Spleen (tissue), 11 donors: ENCODE data around the gene TCEAL8. TPM values are rescaled to one million over a fixed set of nuclear protein-coding genes. Genes with fewer than 3 reads are reported as not detected.
"Not testable (repeated sequence)": the region's sequence is repeated elsewhere in the genome, so short reads cannot be mapped to it uniquely, and the experiment has no call there.

ENCODE experiments used
- DNase-seq: peaks from one replicate; pipeline ENCODE4 v3.0.0-alpha.2; 2020
- H3K27ac ChIP-seq, 8 donors: fragments of 200-600 bp; sonication (generic) in 7 of 8; 1 replicate in 4 of 8; 2 replicates in 4 of 8; pipeline versions ENCODE4 v1.5.0 to v1.8.0; 2016 to 2021; ENCODE audit warnings: inconsistent platforms in 4 of 8, mild to moderate bottlenecking in 4 of 8, moderate library complexity in 1 of 8
- H3K27me3 ChIP-seq, 7 donors: fragments of 200-600 bp; sonication (generic) in 6 of 7; replicated peaks in 1 of 7; 1 replicate in 4 of 7; 2 replicates in 3 of 7; pipeline versions ENCODE4 v1.5.0 to v1.8.0; 2016 to 2021; ENCODE audit warnings: inconsistent platforms in 3 of 7, mild to moderate bottlenecking in 1 of 7
- H3K36me3 ChIP-seq, 6 donors: fragments of 200-600 bp; sonication (generic) in 5 of 6; 1 replicate in 4 of 6; 2 replicates in 2 of 6; pipeline versions ENCODE4 v1.5.0 to v1.8.0; 2016 to 2021; ENCODE audit warnings: inconsistent platforms in 2 of 6
- H3K4me1 ChIP-seq, 6 donors: fragments of 200-600 bp; sonication (generic) in 5 of 6; 1 replicate in 3 of 6; 2 replicates in 3 of 6; pipeline versions ENCODE4 v1.5.0 to v1.8.0; 2016 to 2021; ENCODE audit warnings: inconsistent platforms in 3 of 6
- H3K4me3 ChIP-seq, 8 donors: fragments of 200-600 bp; sonication (generic) in 7 of 8; 1 replicate in 4 of 8; 2 replicates in 4 of 8; pipeline versions ENCODE4 v1.5.0 to v1.8.0; 2016 to 2021; ENCODE audit warnings: inconsistent platforms in 4 of 8, mild to moderate bottlenecking in 4 of 8, moderate library complexity in 2 of 8
- H3K9me3 ChIP-seq, 8 donors: fragments of 200-600 bp; sonication (generic) in 7 of 8; 1 replicate in 4 of 8; 2 replicates in 4 of 8; pipeline versions ENCODE4 v1.5.0 to v1.8.0; 2016 to 2021; ENCODE audit warnings: inconsistent platforms in 4 of 8
- CTCF ChIP-seq, 11 experiments: fragments of 200-600 bp in 7 of 11; fragments of 450-650 bp in 4 of 11; sonication (generic) in 4 of 11; IDR thresholded peaks in 8 of 11; conservative IDR thresholded peaks in 3 of 11; 1 replicate in 7 of 11; 2 replicates in 4 of 11; pipeline versions ENCODE4 v1.4.0 to v1.8.0; 2016 to 2021; ENCODE audit warnings: antibody characterized with exemption in 11 of 11, inconsistent platforms in 4 of 11, mild to moderate bottlenecking in 1 of 11
- POLR2A ChIP-seq, 3 donors: fragments of 450-650 bp; IDR thresholded peaks; one replicate each; pipeline ENCODE4 v1.5.1; 2017; ENCODE audit warnings: antibody characterized with exemption in 3 of 3, mild to moderate bottlenecking in 1 of 3
- POLR2AphosphoS5 ChIP-seq, 3 donors: sonication (generic); formaldehyde crosslinking; IDR thresholded peaks; one replicate each; pipeline ENCODE4 v1.5.1; 2017; ENCODE audit warnings: antibody characterized with exemption in 3 of 3
- WGBS, 5 donors: extraction: QIAGEN DNeasy Blood & Tissue Kit in 3 of 5; methylation state at CpG; one replicate each; pipeline versions ENCODE4 v1.1.5 to v1.1.7; 2013 to 2018; 5-methylcytosine and 5-hydroxymethylcytosine counted together
- intact Hi-C: fragments of 100-400 bp; cut with DNase I; formaldehyde crosslinking; loops from one replicate; pipeline ENCODE4 v1.15.0; 2023; ENCODE audit warnings: low total_unique reads
- polyA plus RNA-seq, 3 donors: library from polyadenylated mRNA; stranded (reverse); fragments of 200-250 nt; gene quantifications; one replicate each; pipeline ENCODE4 v1.2.1, GENCODE V29; 2013
- total RNA-seq, 7 donors: library from RNA; depleted of rRNA in 3 of 7; stranded (reverse); fragments of >200 nt in 3 of 7; fragmentation: NEBNext Ultra II Directional in 4 of 7; extraction: Animal tissue kit (Norgen Biotek cat#: 25700) in 4 of 7; gene quantifications; one replicate each; pipeline versions ENCODE4 v1.1.0 to v1.2.1, GENCODE V29; 2016 to 2021
- donor health status: healthy with polysubstance abuse.
- donor health status: DM: no; HTN: no; CAD: no; lungs with moderate emphysema.
- donor health status: DM: no; HTN: no; CAD: no.
- donor health status: Bipolar disorder and iron deficiency.
- donor health status: healthy.
- donor health status: DM: no; HTN: no; CAD: no.
- donor health status: DM: yes; HTN: yes; CAD: no.

The TCEAL8 gene
- total and polyA plus RNA-seq, 10 donors: 26.9 to 64.8 (median 48.3) TPM

- Histone ChIP-seq H3K27ac (no peak overlapping the region), H3K27me3 (peaks cover 0 to 2% (median 0%) of the 10 kb centered on the region in 7 donors), H3K36me3 (peaks cover 0 to 8% (median 0%) of the 10 kb centered on the region in 6 donors), H3K4me3 (no peak overlapping the region), H3K9me3 (no peaks in the 10 kb centered on the region), H3K4me1 (peaks cover 0 to 16% (median 8%) of the 10 kb centered on the region in 6 donors)
- no peak for DNase-seq
- 59 to 100% (median 87%) methylated on average over 1 of the region's 1 CpG for WGBS, 5 donors
- no peak for TF ChIP-seq POLR2A (IDR thresholded peaks at IDR 0.05)
- no peak for TF ChIP-seq POLR2AphosphoS5 (IDR thresholded peaks at IDR 0.05)
- no peak for TF ChIP-seq CTCF (IDR thresholded peaks at IDR 0.05 in 8 of 11, conservative IDR thresholded peaks at IDR 0.05 in 3 of 11)
- intact Hi-C loops: no loop called here
Measured at GRCh38 chrX:103249805-103250204, 5.2 kb downstream of the TCEAL8 start.

GRCh38 chrX:103248553-103248952, 6.4 kb downstream of the TCEAL8 start:
- Histone ChIP-seq H3K4me1 (peaks cover 0 to 9% (median 5%) of the 10 kb centered on the region in 6 donors), H3K27ac (no peak overlapping the region), H3K4me3 (no peak overlapping the region), H3K27me3 (peaks cover 0 to 4% (median 0%) of the 10 kb centered on the region in 7 donors), H3K9me3 (no peaks in the 10 kb centered on the region), H3K36me3 (peaks cover 0 to 8% (median 0%) of the 10 kb centered on the region in 6 donors)
- intact Hi-C loops: no loop called here
- TF ChIP-seq POLR2A (IDR thresholded peaks at IDR 0.05) (no peak), POLR2AphosphoS5 (IDR thresholded peaks at IDR 0.05) (no peak), CTCF (IDR thresholded peaks at IDR 0.05 in 8 of 11, conservative IDR thresholded peaks at IDR 0.05 in 3 of 11) (peak in 7 of 11 experiments; percentile 24 to 50 (median 43))
- no peak for DNase-seq

GRCh38 chrX:103240155-103240554, 14.8 kb downstream of the TCEAL8 start:
- no peaks in the 10 kb centered on the region for H3K9me3 ChIP-seq
- no peaks in the 10 kb centered on the region for H3K4me1 ChIP-seq
- peaks cover 0 to 4% (median 0%) of the 10 kb centered on the region in 7 donors for H3K27me3 ChIP-seq
- TF ChIP-seq CTCF (IDR thresholded peaks at IDR 0.05 in 8 of 11, conservative IDR thresholded peaks at IDR 0.05 in 3 of 11): no peak
- TF ChIP-seq POLR2AphosphoS5 (IDR thresholded peaks at IDR 0.05): no peak
- no peak for TF ChIP-seq POLR2A (IDR thresholded peaks at IDR 0.05)
- intact Hi-C loops: no loop called here
- no peak overlapping the region for H3K27ac ChIP-seq
- H3K4me3 ChIP-seq: no peak overlapping the region
- H3K36me3 ChIP-seq: no peaks in the 10 kb centered on the region
- DNase-seq: no peak

GRCh38 chrX:103236296-103236695, 18.7 kb downstream of the TCEAL8 start:
- Histone ChIP-seq H3K36me3 (no peaks in the 10 kb centered on the region), H3K27ac (no peak overlapping the region), H3K9me3 (no peaks in the 10 kb centered on the region), H3K27me3 (no peaks in the 10 kb centered on the region), H3K4me3 (no peak overlapping the region), H3K4me1 (no peaks in the 10 kb centered on the region)
- DNase-seq: no peak
- 70 to 92% (median 76%) methylated on average over 1 of the region's 1 CpG for WGBS, 5 donors
- intact Hi-C loops: no loop called here
- no peak for TF ChIP-seq POLR2A (IDR thresholded peaks at IDR 0.05)
- TF ChIP-seq POLR2AphosphoS5 (IDR thresholded peaks at IDR 0.05): no peak
- no peak for TF ChIP-seq CTCF (IDR thresholded peaks at IDR 0.05 in 8 of 11, conservative IDR thresholded peaks at IDR 0.05 in 3 of 11)

GRCh38 chrX:103235608-103236007, 19.3 kb downstream of the TCEAL8 start:
- 24 to 89% (median 63%) methylated on average over 2 of the region's 2 CpGs for WGBS, 5 donors
- intact Hi-C loops, DNase-seq, H3K9me3 ChIP-seq, H3K4me3 ChIP-seq, H3K36me3 ChIP-seq, H3K27me3 ChIP-seq, H3K4me1 ChIP-seq, H3K27ac ChIP-seq: not testable (repeated sequence)
